GM18508 (cell line): ENCODE measurements around the gene KIF6.

Source experiments
- ATAC-seq: cut with Tn5 transposase; IDR thresholded peaks from one replicate; pipeline ENCODE4 v1.9.1; 2021; ENCODE audit warnings: moderate number of reproducible peaks; ENCODE audit not compliant: insufficient read depth, unreplicated experiment

KIF6 gene

DNA sequence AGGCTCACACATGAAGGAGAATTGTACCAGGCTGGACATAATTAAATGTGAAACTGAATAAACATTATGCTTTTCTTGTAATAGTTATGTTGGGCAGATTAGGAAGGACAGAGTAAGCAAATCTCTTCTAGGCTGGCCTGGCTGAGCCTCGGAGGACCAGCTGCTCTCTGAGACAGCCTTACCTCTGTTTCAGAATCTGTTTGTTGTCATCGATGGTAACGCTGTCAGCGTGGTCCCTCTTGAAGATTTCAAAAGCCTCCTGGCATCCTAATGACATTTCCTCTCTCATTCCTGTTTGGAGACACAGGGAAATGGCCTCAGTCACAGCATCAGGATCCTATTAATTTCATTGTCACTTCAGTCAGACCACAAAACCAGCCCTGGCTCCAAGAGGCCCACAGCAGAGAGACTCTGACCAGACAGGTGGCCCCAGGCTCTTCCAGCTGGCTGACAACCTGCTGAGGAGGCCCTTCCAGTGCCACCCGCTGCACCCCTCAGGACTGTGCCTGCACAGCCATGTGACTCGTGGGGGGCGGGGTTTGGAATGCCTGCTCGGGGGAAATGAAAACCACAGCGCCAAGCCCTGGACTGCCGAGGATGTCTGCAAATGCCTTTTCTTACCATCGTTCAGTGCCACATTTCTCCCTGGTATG is 294.2 kb downstream of the KIF6 start:
- no peak for ATAC-seq

DNA sequence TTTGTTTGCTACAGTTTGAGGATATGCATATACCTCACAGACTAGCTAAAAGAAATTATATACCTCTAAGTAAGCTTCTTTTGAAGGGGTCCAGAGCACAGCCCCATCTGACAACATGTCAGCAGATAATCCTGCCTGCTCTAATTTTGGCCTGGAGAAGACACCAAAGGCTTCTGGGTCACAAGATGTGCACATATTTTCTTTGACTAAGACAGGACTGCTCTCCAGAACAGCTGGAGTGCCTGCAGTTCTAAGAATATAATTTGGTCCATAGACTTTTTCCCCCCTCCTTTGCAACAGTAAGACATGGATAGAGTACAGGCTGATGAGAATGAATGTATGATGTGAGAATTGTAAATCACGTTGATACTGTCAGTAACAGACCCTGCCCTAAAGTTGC is 294.8 kb downstream of the KIF6 start:
- no peak for ATAC-seq

DNA sequence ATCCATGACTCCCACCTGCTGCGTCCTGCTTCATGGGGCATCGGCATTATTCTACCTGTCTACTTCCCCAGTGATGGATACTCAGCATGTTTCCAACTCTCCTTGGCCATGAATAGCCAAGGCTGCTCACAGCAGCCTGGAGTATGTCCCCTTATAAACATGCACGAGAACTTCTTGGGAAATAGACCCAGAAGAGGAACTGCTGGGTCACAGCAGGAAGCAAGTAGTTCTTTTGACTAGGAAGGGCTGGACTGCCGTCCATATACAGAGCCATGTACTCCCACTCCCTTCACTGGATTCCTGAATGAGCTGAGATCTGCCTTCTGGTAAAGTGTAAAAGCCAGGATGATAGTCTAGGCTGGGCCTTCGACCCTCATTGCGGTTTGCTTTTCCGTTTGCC is 296.4 kb downstream of the KIF6 start:
- no peak for ATAC-seq

GRCh38 chr6:39428152-39428551 is 297.1 kb downstream of the KIF6 start:
- no peak for ATAC-seq

DNA sequence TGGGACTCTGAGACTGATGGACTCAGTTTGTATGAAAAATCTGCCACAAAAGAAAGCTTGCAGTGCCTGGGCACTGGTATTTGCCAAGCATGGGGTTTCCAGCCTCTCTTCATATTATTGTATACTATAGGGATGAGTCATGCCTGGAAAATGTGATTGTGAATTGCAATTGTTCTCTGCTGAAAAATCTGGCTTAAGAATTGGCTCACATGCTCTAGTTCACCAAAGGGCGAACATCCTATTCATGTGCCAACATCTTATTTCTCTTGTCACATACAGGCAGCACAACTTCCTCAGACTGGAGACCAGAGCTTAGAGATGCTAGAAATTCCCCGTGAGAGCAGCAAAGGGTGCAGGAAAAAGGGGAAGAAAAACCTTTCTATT is 299.1 kb downstream of the KIF6 start:
- ATAC-seq: no peak

DNA sequence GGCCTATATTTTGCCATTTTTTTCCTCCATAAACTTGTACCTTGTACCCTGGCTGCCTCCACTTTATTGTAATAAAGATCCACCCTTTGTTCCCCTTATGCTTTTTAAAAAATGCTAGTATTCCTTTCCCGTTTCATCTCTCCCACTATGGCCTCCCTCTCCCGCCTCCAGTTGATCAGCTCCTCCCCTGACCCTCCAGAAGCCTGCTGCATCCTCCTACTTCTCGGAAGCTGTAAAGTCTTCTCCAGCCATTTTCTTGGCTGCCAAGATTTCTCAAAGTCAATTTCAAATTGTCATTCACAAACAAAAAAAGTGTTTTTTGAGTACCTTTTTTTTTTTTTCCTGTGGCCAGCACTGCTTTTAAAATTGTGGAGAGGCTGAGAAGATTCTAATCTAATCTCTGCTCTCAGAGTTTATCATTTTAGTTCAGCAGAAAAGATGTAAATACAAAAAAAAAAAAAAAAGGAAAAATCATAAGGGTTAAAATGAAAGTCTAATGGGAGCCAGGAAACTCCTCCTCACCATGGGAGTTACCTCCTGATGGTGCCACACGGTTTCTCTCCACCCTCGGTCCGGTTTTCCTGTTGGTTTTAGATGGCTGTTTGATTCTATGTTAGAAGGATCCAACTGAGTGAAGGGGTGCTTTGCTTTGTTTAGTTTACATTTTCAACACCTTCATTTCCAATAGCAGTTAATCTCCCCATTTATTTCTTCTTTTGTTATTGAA is 299.7 kb downstream of the KIF6 start:
- no peak for ATAC-seq

DNA sequence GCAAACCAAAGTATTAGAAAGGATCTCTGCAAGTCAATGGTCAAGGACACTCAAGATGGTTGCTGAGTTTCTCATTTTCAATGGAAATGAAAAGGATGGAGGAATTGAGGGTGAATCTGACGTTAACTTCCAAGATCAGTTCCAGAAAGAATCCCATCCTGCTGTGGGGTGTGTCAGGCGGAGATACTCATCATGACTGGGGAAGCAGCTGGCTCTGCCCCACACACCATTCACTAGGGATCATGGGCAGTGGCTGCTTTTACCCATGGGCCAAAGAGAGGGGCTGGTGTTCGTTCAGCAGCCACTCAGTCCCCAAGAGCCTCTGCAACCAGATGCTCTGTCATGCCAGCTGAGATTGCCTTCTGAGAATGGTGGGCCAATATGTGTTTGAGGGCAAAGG is 300.4 kb downstream of the KIF6 start:
- no peak for ATAC-seq

DNA sequence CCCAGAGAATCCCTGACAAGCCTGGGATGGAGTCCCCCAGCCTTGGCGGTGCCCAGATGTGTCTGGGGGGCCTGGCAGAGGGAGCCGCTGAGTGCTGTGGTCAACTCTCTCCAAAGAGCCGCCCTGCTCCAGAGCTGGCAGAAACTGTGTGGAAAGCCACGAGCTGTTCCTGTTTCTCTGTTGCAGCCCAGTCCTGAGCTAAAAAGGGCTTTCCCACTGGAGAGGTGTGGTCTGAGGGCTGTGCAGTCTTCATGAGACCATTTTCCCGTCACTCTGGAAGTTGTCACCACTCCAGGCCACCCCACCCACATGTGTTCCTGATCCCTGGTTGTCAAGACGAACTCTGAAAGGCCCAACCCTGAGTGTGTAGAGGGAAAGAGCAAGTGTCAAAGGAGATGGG is 303.0 kb downstream of the KIF6 start:
- no peak for ATAC-seq

- no peak for ATAC-seq
Observed at GRCh38 chr6:39421383-39422225, 303.6 kb downstream of the KIF6 start.

- no peak for ATAC-seq
Observed at GRCh38 chr6:39420300-39421265, 304.6 kb downstream of the KIF6 start.

DNA sequence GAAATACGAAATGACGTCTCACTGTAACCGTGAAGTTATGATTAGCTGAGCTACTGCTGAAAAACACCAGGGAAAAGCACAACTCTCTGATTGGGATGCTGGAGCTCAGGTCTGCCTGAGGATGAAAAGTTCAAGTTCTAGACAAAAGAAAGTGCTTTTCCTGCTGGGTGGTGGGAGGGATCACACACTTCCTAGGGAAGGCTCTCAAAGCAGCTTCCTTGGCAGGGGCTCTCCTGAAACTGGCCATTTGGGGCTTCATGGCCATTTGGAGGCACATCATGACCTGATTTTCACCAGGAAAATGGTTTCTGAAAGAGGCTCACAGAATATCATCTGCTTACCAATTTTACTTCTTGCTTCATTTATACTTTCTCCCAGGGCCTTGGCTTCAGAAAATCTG is 305.6 kb downstream of the KIF6 start:
- ATAC-seq: no peak

DNA sequence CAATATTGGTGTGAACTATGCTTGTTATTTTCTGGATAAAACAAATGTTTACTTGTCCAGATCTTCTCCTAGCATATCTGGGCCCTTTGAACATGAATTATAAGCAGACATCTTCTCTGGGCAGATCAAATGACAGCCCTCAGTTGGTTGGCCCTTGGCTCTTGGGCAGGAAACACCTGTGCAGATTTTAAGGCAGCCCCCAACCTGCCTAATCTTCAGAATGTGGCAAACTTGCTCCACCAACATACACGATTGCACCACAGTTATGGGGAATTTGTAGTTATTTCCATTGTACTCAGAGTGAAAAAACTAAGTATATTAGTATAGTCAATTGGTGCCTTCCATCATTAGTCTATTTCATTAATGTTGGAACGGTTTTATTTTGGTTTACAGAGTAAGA is 307.8 kb downstream of the KIF6 start:
- no peak for ATAC-seq

GRCh38 chr6:39416728-39417127 is 308.5 kb downstream of the KIF6 start:
- ATAC-seq: no peak

DNA sequence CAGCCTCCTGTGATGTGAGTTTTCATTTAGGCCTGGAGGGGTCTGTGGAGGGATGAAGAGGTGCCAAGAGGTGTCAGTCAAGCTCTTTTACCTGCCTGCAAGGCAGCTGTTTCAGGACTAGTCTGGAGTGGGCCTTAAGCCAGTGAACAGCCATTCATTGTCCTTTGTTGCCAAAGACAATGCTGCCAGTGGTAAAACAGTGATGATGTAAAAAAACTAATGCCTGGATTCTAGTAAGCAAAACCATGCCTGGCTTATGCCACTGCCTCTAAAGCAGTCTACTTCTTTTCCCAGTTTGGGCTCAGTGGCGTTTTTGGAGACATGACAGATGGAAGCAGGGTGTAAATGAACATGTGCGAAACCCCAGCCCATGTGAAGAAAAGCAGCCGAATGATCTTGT is 309.2 kb downstream of the KIF6 start:
- no peak for ATAC-seq

DNA sequence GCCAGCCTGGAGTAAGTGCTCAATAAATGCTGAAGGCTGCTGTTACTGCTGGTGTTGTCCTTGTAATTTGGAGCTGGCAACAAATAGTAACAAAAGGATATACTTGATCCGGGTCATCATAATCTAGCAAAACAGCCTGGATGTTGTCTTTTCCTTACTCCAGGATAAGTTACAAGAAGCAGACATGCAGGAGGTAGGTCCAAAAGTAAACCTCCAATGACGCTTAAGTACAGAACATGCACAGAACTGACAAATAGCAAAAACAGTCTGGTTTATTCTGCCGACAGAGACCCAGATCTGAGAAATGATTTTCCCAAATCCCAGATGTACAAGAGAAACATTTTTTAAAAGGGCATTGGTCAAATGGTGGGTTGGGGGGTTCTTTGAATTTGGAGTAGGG is 309.7 kb downstream of the KIF6 start:
- ATAC-seq: no peak

DNA sequence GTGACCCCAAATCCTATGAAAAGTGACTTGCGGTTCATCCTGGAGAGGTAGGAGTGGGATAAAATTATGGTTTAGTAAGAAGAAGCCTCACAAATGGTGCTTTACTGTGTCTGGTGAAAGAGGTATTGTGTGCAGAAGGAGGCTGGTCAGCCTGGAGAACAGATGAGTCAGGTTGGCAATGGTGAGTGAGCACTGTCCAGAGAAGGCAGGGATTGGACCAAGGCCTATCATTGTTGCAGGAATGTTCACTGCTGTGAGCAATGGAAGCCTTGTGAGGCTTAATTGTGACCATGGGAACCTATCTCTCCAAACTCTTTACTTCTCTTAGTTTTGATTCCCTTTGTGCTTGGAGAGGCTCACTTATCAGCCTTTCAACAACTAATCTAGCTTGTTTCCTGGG is 313.7 kb downstream of the KIF6 start:
- ATAC-seq: no peak

- ATAC-seq: no peak
Observed at GRCh38 chr6:39411001-39411400, 314.2 kb downstream of the KIF6 start.

GRCh38 chr6:39409889-39410288 is 315.3 kb downstream of the KIF6 start:
- ATAC-seq: no peak

DNA sequence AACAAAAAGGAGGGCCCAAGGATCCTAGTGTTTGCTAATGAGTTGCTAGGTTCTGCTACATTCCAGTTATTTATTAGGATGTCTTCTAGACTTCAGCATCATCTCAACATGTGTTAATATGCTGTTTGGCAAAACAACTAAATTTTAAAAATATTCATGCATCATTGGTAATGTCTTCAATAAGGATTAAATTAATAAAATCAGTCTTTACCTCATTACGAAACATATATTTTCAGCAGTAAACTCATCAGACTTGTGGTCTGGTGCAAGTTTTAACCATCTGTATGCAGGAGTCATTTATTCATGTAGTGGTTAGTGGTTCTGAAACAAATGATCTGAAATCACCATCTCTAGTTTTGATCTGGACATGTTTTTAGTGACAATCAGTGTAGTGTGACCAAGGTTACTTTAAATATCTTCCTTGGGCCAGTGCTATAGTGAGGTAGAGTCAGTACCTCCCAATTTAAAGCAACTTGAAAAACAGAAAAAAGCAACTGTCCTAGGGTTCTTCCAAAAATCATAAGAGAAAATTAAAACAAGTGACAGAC is 317.7 kb downstream of the KIF6 start:
- peak; percentile 83 for ATAC-seq

GRCh38 chr6:39404312-39404711 is 320.9 kb downstream of the KIF6 start:
- no peak for ATAC-seq
